Cerebellar nuclear complex (tissue), 1 donor: ENCODE data around the gene MTG1.
"Not testable (repeated sequence)": the region's sequence is repeated elsewhere in the genome, so short reads cannot be mapped to it uniquely, and the experiment has no call there.

Experiments
- DNase-seq, 2 experiments: peaks; one replicate each; lab custom pipeline; 2025; lab: John Stamatoyannopoulos, UW

The MTG1 gene

GRCh38 chr10:133359554-133359971 is 34.4 kb upstream of the MTG1 start:
- DNase-seq = no peak

- DNase-seq = no peak
Measured at GRCh38 chr10:133359972-133360610, 33.9 kb upstream of the MTG1 start.

GRCh38 chr10:133361227-133361626 is 32.7 kb upstream of the MTG1 start:
- no peak for DNase-seq

- no peak for DNase-seq
Measured at GRCh38 chr10:133361773-133362441, 32.0 kb upstream of the MTG1 start.

GRCh38 chr10:133362846-133363245 is 31.1 kb upstream of the MTG1 start:
- no peak for DNase-seq

- peak in 1 of 2 experiments; percentile 39 for DNase-seq
Measured at GRCh38 chr10:133364645-133365431, 29.1 kb upstream of the MTG1 start.

- DNase-seq = peak in 1 of 2 experiments; percentile 19
Measured at GRCh38 chr10:133365461-133366129, 28.4 kb upstream of the MTG1 start.

GRCh38 chr10:133366130-133366478 is 27.9 kb upstream of the MTG1 start:
- no peak for DNase-seq

GRCh38 chr10:133366751-133367150 is 27.2 kb upstream of the MTG1 start:
- DNase-seq = no peak

GRCh38 chr10:133367461-133367860 is 26.5 kb upstream of the MTG1 start:
- not testable (repeated sequence) for DNase-seq

GRCh38 chr10:133368153-133368552 is 25.8 kb upstream of the MTG1 start:
- DNase-seq = no peak

GRCh38 chr10:133370030-133370786 is 23.7 kb upstream of the MTG1 start:
- no peak for DNase-seq

GRCh38 chr10:133372507-133372906 is 21.4 kb upstream of the MTG1 start:
- no peak for DNase-seq

GRCh38 chr10:133373174-133374090 is 20.5 kb upstream of the MTG1 start, which contains the start of gene ECHS1:
Gene ECHS1, minus strand, starts transcription at chr10:133373354. Its CDS starts 21 bp downstream, at chr10:133373333.
- DNase-seq = peak; percentile 49 to 50

GRCh38 chr10:133375357-133376115 is 18.4 kb upstream of the MTG1 start:
- no peak for DNase-seq

GRCh38 chr10:133376183-133376582 is 17.8 kb upstream of the MTG1 start:
- DNase-seq = not testable (repeated sequence)

GRCh38 chr10:133377025-133377817 is 16.7 kb upstream of the MTG1 start:
- no peak for DNase-seq

GRCh38 chr10:133377818-133378250 is 16.1 kb upstream of the MTG1 start:
- DNase-seq = no peak
